Mesenchymal stem cell (in vitro differentiated cells and primary cell): ENCODE results near the gene IRAG1.

Source experiments
- DNase-seq: peaks from one replicate; pipeline ENCODE4 v3.0.0-alpha.2; 2013
- H2AFZ ChIP-seq: one replicate; pipeline ENCODE4 v1.6.1; 2013; ENCODE audit warnings: low read depth, mild to moderate bottlenecking, control low read depth, inconsistent platforms, low read length, moderate library complexity
- H2AK5ac ChIP-seq: 2 replicates; pipeline ENCODE4 v1.6.1; 2013; ENCODE audit warnings: low read length, moderate library complexity, mild to moderate bottlenecking, inconsistent platforms; ENCODE audit not compliant: severe bottlenecking
- H2BK120ac ChIP-seq: one replicate; pipeline ENCODE4 v1.6.1; 2013; ENCODE audit warnings: low read depth, mild to moderate bottlenecking, inconsistent platforms, low read length, moderate library complexity
- H2BK12ac ChIP-seq, 2 experiments: one replicate each; pipeline ENCODE4 v1.6.1; 2013; ENCODE audit warnings: inconsistent platforms in 2 of 2, low read length in 2 of 2, mild to moderate bottlenecking in 2 of 2, moderate library complexity in 2 of 2, control low read depth in 1 of 2
- H2BK15ac ChIP-seq: one replicate; pipeline ENCODE4 v1.6.1; 2013; ENCODE audit warnings: mild to moderate bottlenecking, low read depth, inconsistent platforms; ENCODE audit not compliant: poor library complexity, severe bottlenecking
- H2BK5ac ChIP-seq: 2 replicates; pipeline ENCODE4 v1.6.1; 2013; ENCODE audit warnings: low read depth, mild to moderate bottlenecking, low read length, control low read depth, inconsistent platforms; ENCODE audit not compliant: poor library complexity, severe bottlenecking
- H3K14ac ChIP-seq, 2 experiments: one replicate each; pipeline ENCODE4 v1.6.1; 2013; ENCODE audit warnings: inconsistent platforms in 2 of 2, low read length in 2 of 2, control low read depth in 1 of 2, mild to moderate bottlenecking in 1 of 2, moderate library complexity in 1 of 2
- H3K18ac ChIP-seq, 2 experiments: one replicate each; pipeline ENCODE4 v1.6.1; 2013; ENCODE audit warnings: inconsistent platforms in 2 of 2, low read length in 2 of 2, control low read depth in 1 of 2, low read depth in 1 of 2, mild to moderate bottlenecking in 1 of 2
- H3K23ac ChIP-seq, 2 experiments: one replicate each; pipeline ENCODE4 v1.6.1; 2013; ENCODE audit warnings: inconsistent platforms in 2 of 2, low read length in 2 of 2, mild to moderate bottlenecking in 2 of 2, moderate library complexity in 2 of 2, control low read depth in 1 of 2
- H3K27ac ChIP-seq: 2 replicates; pipeline ENCODE4 v1.5.1; 2013; ENCODE audit warnings: mild to moderate bottlenecking, moderate library complexity, low read length, control low read depth, inconsistent platforms; ENCODE audit not compliant: poor library complexity, severe bottlenecking
- H3K27me3 ChIP-seq, 2 experiments: 2 replicates each; pipeline versions ENCODE4 v1.6.1 to v1.7.0; 2013; ENCODE audit warnings: low read length in 2 of 2, mild to moderate bottlenecking in 2 of 2, moderate library complexity in 2 of 2, control low read depth in 1 of 2, inconsistent platforms in 1 of 2; ENCODE audit not compliant: control insufficient read depth in 1 of 2, insufficient read depth in 1 of 2
- H3K36me3 ChIP-seq, 2 experiments: 2 replicates each; pipeline versions ENCODE4 v1.6.1 to v1.7.0; 2013; ENCODE audit warnings: low read length in 2 of 2, control low read depth in 1 of 2, inconsistent platforms in 1 of 2, low read depth in 1 of 2, mild to moderate bottlenecking in 1 of 2; ENCODE audit not compliant: insufficient read depth in 2 of 2, control insufficient read depth in 1 of 2
- H3K4ac ChIP-seq, 2 experiments: one replicate each; pipeline ENCODE4 v1.6.1; 2013; ENCODE audit warnings: inconsistent platforms in 2 of 2, low read length in 2 of 2, mild to moderate bottlenecking in 2 of 2, moderate library complexity in 2 of 2, control low read depth in 1 of 2, low read depth in 1 of 2
- H3K4me1 ChIP-seq: 2 replicates; pipeline ENCODE4 v1.6.1; 2013; ENCODE audit warnings: low read depth, low read length, control low read depth; ENCODE audit not compliant: control insufficient read depth, insufficient read depth
- H3K4me2 ChIP-seq: 2 replicates; pipeline ENCODE4 v1.6.1; 2013; ENCODE audit warnings: low read length, mild to moderate bottlenecking, inconsistent platforms; ENCODE audit not compliant: poor library complexity, severe bottlenecking
- H3K4me3 ChIP-seq, 2 experiments: 2 replicates each; pipeline versions ENCODE4 v1.5.1 to v1.7.0; 2013; ENCODE audit warnings: low read length in 2 of 2, mild to moderate bottlenecking in 2 of 2, control low read depth in 1 of 2, low read depth in 1 of 2; ENCODE audit not compliant: insufficient read depth in 1 of 2
- H3K79me1 ChIP-seq: replicated peaks from 2 replicates; pipeline ENCODE4 v1.6.1; 2013; ENCODE audit warnings: mild to moderate bottlenecking, control low read depth, low read length, inconsistent platforms; ENCODE audit not compliant: poor library complexity, severe bottlenecking
- H3K9ac ChIP-seq: 2 replicates; pipeline ENCODE4 v1.7.0; 2013; ENCODE audit warnings: mild to moderate bottlenecking, low read length, moderate library complexity
- H3K9me3 ChIP-seq: 2 replicates; pipeline ENCODE4 v1.7.0; 2013; ENCODE audit warnings: mild to moderate bottlenecking, low read length; ENCODE audit not compliant: control insufficient read depth
- H4K8ac ChIP-seq: one replicate; pipeline ENCODE4 v1.6.1; 2013; ENCODE audit warnings: inconsistent platforms, mild to moderate bottlenecking, low read length, moderate library complexity
- H4K91ac ChIP-seq: one replicate; pipeline ENCODE4 v1.6.1; 2013; ENCODE audit warnings: mild to moderate bottlenecking, low read length, inconsistent platforms
- WGBS: methylation state at CpG from one replicate; pipeline ENCODE4 v1.1.7; 2013; ENCODE audit warnings: mixed read lengths; 5-methylcytosine and 5-hydroxymethylcytosine counted together

The IRAG1 gene

DNA sequence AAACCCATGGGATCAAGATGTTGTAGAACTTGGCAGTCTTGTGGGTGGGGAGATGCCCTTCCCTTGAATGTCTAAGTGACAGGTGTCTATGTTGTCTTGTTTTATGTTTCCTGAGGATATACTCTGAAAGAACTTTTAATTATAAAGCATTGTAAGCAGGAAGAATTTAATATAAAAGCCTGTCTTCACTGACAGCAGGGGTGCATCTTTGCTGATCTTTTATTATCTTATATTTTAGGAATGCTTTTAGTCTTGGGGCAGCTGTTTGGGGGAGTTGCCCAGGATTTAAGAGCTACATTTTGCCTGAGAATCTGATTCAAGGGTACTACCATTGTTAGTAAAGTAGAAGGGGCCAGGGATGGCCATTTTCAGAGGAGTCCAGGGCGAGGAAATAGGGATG is 43.4 kb downstream of the IRAG1 start:
- Histone ChIP-seq H2BK120ac (no peak overlapping the region), H3K4ac (no peak overlapping the region), H3K79me1 (no peaks in the 10 kb centered on the region), H3K27ac (no peak overlapping the region), H3K27me3 (no peaks in the 10 kb centered on the region), H3K9ac (no peak overlapping the region), H3K9me3 (no peaks in the 10 kb centered on the region), H2AFZ (no peak overlapping the region), H2BK15ac (no peak overlapping the region), H3K14ac (no peak overlapping the region), H2BK12ac (peak overlapping the region in 1 of 2 experiments; percentile 85), H2BK5ac (no peak overlapping the region), H3K23ac (no peak overlapping the region), H3K36me3 (peaks cover 0 to 3% of the 10 kb centered on the region in 2 experiments), H4K91ac (no peak overlapping the region), H3K18ac (peak overlapping the region; percentile 33 to 56), H4K8ac (no peak overlapping the region), H3K4me1 (peaks cover 13% of the 10 kb centered on the region), H3K4me3 (no peak overlapping the region), H2AK5ac (no peak overlapping the region), H3K4me2 (no peak overlapping the region)
- no peak for DNase-seq
- 14% methylated on average over 1 of the region's 1 CpG for WGBS

DNA sequence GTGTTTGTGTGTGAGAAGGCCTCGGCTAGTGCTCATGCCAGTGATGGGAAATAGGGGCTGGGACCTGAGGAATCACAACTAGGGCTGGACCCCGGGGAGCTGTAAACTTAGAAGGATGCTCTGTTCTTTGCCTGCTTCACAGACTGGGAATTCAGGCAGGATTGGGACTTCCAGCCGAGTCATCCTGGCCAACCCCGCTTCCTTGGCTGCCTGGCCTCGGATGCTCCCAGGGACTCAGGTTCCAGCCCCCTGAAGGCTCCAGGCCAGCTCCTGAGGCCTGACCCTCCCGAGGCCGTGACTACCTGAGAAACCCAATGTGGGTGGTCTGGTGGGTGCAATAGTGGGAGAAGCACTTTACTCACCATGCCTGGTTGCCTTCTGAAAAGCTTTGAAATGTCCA is 44.7 kb downstream of the IRAG1 start:
- Histone ChIP-seq H3K4me3 (no peak overlapping the region), H4K8ac (peak overlapping the region; percentile 31), H2BK12ac (peak overlapping the region in 1 of 2 experiments; percentile 1), H3K18ac (peak overlapping the region in 1 of 2 experiments; percentile 6), H2AFZ (no peak overlapping the region), H3K9ac (no peak overlapping the region), H2BK120ac (no peak overlapping the region), H3K36me3 (peaks cover 0 to 8% of the 10 kb centered on the region in 2 experiments), H3K4ac (no peak overlapping the region), H3K27ac (no peak overlapping the region), H3K9me3 (no peaks in the 10 kb centered on the region), H3K79me1 (no peaks in the 10 kb centered on the region), H2BK5ac (no peak overlapping the region), H3K14ac (peak overlapping the region in 1 of 2 experiments; percentile 21), H4K91ac (peak overlapping the region; percentile 5), H3K27me3 (no peaks in the 10 kb centered on the region), H2AK5ac (no peak overlapping the region), H3K4me2 (no peak overlapping the region), H3K4me1 (peaks cover 12% of the 10 kb centered on the region), H3K23ac (no peak overlapping the region), H2BK15ac (no peak overlapping the region)
- no peak for DNase-seq
- 85% methylated on average over 7 of the region's 7 CpGs for WGBS

DNA sequence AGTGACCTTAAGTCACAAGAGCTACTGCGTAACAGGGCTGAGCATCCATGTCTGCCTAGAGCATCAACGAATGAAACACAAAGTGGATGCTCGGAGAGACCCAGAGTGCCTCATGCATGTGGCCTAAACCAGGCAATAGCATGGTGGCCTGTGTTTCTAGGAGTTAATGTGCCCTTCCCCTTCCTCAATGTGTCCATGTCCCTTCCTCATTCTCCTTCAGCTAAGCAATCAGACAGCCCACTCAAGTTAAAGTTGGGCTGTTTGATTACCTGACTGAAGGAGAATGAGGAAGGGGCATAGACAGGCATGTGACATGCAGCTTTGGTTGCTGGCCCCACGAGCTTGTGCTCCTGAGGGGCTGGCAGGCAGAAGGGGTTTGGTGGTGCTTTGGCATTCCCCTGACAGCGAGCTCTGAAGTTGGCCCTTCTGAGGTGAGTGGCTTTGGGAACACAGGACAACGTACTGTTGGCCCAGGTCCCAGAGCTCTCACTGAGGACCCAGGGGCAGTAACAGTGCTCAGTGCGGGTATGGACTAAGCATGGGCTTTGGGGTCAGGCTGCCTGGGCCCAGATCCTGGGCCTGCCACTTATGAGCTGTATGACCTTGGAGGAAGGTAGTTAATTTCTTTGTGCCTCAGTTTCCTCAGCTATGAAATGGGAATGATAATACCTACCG is 46.7 kb downstream of the IRAG1 start:
- no peak for DNase-seq
- Histone ChIP-seq H3K14ac (peak overlapping the region in 1 of 2 experiments; percentile 37), H3K36me3 (peaks cover 0 to 8% of the 10 kb centered on the region in 2 experiments), H4K8ac (peak overlapping the region; percentile 52), H3K18ac (peak overlapping the region; percentile 1 to 53), H2BK120ac (no peak overlapping the region), H2AK5ac (peak overlapping the region; percentile 43), H3K4ac (peak overlapping the region in 1 of 2 experiments; percentile 47), H3K27ac (no peak overlapping the region), H3K79me1 (no peaks in the 10 kb centered on the region), H2AFZ (no peak overlapping the region), H3K4me2 (no peak overlapping the region), H3K23ac (no peak overlapping the region), H4K91ac (no peak overlapping the region), H3K4me3 (no peak overlapping the region), H2BK15ac (no peak overlapping the region), H2BK12ac (peak overlapping the region; percentile 46 to 90), H3K9ac (no peak overlapping the region), H2BK5ac (no peak overlapping the region), H3K9me3 (no peaks in the 10 kb centered on the region), H3K4me1 (peaks cover 10% of the 10 kb centered on the region), H3K27me3 (no peaks in the 10 kb centered on the region)
- WGBS, result 95% methylated on average over 8 of the region's 8 CpGs

DNA sequence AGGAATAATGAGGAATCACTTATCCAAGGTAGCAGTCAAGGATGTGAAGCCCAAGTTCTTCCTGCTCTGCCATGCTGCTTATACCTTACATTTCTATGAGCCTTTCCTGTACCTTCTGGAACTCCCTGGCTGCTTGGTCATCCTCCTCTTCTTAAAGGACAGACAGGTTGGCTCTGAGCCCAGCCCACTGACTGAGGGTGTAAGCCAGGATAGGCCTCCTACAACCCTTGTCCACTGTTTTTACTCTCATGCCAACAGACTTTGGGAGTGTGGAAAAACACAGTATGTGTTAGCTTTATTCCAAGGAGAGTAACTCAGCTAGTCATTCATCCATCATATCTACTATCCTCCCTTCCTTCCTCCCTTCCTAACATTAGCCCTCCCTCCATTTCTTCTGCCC is 47.5 kb downstream of the IRAG1 start:
- Histone ChIP-seq H4K8ac (no peak overlapping the region), H2BK15ac (no peak overlapping the region), H2BK120ac (no peak overlapping the region), H4K91ac (no peak overlapping the region), H3K23ac (no peak overlapping the region), H3K36me3 (peaks cover 0 to 8% of the 10 kb centered on the region in 2 experiments), H3K4me2 (no peak overlapping the region), H3K4ac (no peak overlapping the region), H3K27ac (no peak overlapping the region), H2BK12ac (no peak overlapping the region), H3K79me1 (no peaks in the 10 kb centered on the region), H2AK5ac (no peak overlapping the region), H2BK5ac (no peak overlapping the region), H3K4me1 (peaks cover 9% of the 10 kb centered on the region), H3K27me3 (no peaks in the 10 kb centered on the region), H3K9me3 (no peaks in the 10 kb centered on the region), H3K4me3 (no peak overlapping the region), H3K14ac (no peak overlapping the region), H3K18ac (no peak overlapping the region), H3K9ac (no peak overlapping the region), H2AFZ (no peak overlapping the region)
- no peak for DNase-seq
